GM21737 (cell line): ENCODE data around the gene CCDC81.

ENCODE experiments used
- ATAC-seq: cut with Tn5 transposase; IDR thresholded peaks from one replicate; pipeline ENCODE4 v1.9.1; 2021; ENCODE audit warnings: mild to moderate bottlenecking, moderate library complexity; ENCODE audit not compliant: unreplicated experiment

The CCDC81 gene

GRCh38 chr11:86435711-86436110 is 61.0 kb downstream of the CCDC81 start:
- ATAC-seq, result no peak

GRCh38 chr11:86438685-86439084 is 64.0 kb downstream of the CCDC81 start:
- ATAC-seq, result no peak

GRCh38 chr11:86440305-86440716 is 65.6 kb downstream of the CCDC81 start:
- ATAC-seq, result no peak

GRCh38 chr11:86440843-86441242 is 66.2 kb downstream of the CCDC81 start:
- ATAC-seq, result no peak

- no peak for ATAC-seq
These were observed 67.7 kb downstream of the CCDC81 start for GRCh38 chr11:86442420-86442819.

GRCh38 chr11:86442827-86443226 is 68.1 kb downstream of the CCDC81 start:
- no peak for ATAC-seq

- no peak for ATAC-seq
These were observed 68.7 kb downstream of the CCDC81 start for GRCh38 chr11:86443415-86443814.

- ATAC-seq, result no peak
These were observed 70.3 kb downstream of the CCDC81 start for GRCh38 chr11:86444981-86445380.

GRCh38 chr11:86446163-86446923 is 71.7 kb downstream of the CCDC81 start:
- no peak for ATAC-seq

- no peak for ATAC-seq
These were observed 72.2 kb downstream of the CCDC81 start for GRCh38 chr11:86446924-86447285.

- ATAC-seq, result no peak
These were observed 73.2 kb downstream of the CCDC81 start for GRCh38 chr11:86447763-86448480.

GRCh38 chr11:86449993-86450629 is 75.4 kb downstream of the CCDC81 start:
- ATAC-seq, result no peak

GRCh38 chr11:86453290-86454030 is 78.8 kb downstream of the CCDC81 start:
- no peak for ATAC-seq

- peak; percentile 77 for ATAC-seq
These were observed 81.6 kb downstream of the CCDC81 start for GRCh38 chr11:86456075-86456939.

GRCh38 chr11:86458294-86459001 is 83.8 kb downstream of the CCDC81 start:
- no peak for ATAC-seq

- no peak for ATAC-seq
These were observed 84.3 kb downstream of the CCDC81 start for GRCh38 chr11:86459002-86459385.

- no peak for ATAC-seq
These were observed 85.2 kb downstream of the CCDC81 start for GRCh38 chr11:86459682-86460460.

GRCh38 chr11:86460461-86461385 is 86.0 kb downstream of the CCDC81 start:
- ATAC-seq, result no peak
